ENCODE results near the gene P2RY8. TPM values are rescaled to one million over a fixed set of nuclear protein-coding genes. Genes with fewer than 3 reads are reported as not detected.

Gene P2RY8
- polyA plus RNA-seq, 5 donors: 0.56 to 0.64 (median 0.60) TPM

- no peak for DNase-seq
Observed at GRCh38 chrX:1419545-1420355, 117.2 kb downstream of the P2RY8 start.

- DNase-seq: no peak
Observed at GRCh38 chrX:1418901-1419544, 118.0 kb downstream of the P2RY8 start.

- no peak for DNase-seq
Observed at GRCh38 chrX:1417921-1418771, 118.8 kb downstream of the P2RY8 start.

GRCh38 chrX:1416965-1417760, 119.8 kb downstream of the P2RY8 start:
- no peak for DNase-seq

GRCh38 chrX:1416327-1416784, 120.6 kb downstream of the P2RY8 start:
- DNase-seq: no peak

Other genes starting within 250 kb of the P2RY8 start
- 10 to 100 TPM; 17.8 to 26.6 (median 26.0) TPM for gene IL3RA, start 200.4 kb downstream of the P2RY8 start, polyA plus RNA-seq (ENCODE audit: insufficient read depth in 1 of 5, insufficient read length in 5 of 5, low replicate concordance in 1 of 5)
- 100 to 1,000 TPM; 359 to 585 (median 401) TPM for gene SLC25A6, start 145.1 kb downstream of the P2RY8 start, polyA plus RNA-seq (ENCODE audit: insufficient read depth in 1 of 5, insufficient read length in 5 of 5, low replicate concordance in 1 of 5)
- 10 to 100 TPM; 17.2 to 32.1 (median 26.6) TPM for gene ASMTL, start 84.3 kb downstream of the P2RY8 start, polyA plus RNA-seq (ENCODE audit: insufficient read depth in 1 of 5, insufficient read length in 5 of 5, low replicate concordance in 1 of 5)
- 10 to 100 TPM; 29.7 to 50.0 (median 41.4) TPM for gene AKAP17A, start 54.4 kb upstream of the P2RY8 start, polyA plus RNA-seq (ENCODE audit: insufficient read depth in 1 of 5, insufficient read length in 5 of 5, low replicate concordance in 1 of 5)
- under 1 TPM in 4 of 5 donors, not detected in 1; 0.26 to 0.87 (median 0.57) TPM for gene ASMT, start 77.9 kb upstream of the P2RY8 start, polyA plus RNA-seq (ENCODE audit: insufficient read depth in 1 of 5, insufficient read length in 5 of 5, low replicate concordance in 1 of 5)